Body of pancreas (tissue), 4 donors: ENCODE data around the gene ATRIP.

Experiments
- CTCF ChIP-seq, 7 experiments: fragments of 450-650 bp in 4 of 7; fragments of 200-600 bp in 3 of 7; sonication (generic) in 3 of 7; IDR thresholded peaks; one replicate each; pipeline ENCODE4 v1.5.1; 2016 to 2019; ENCODE audit warnings: antibody characterized with exemption in 7 of 7
- POLR2A ChIP-seq, 3 donors: fragments of 450-650 bp; IDR thresholded peaks; one replicate each; pipeline ENCODE4 v1.6.1; 2016; ENCODE audit warnings: antibody characterized with exemption in 3 of 3, mild to moderate bottlenecking in 2 of 3

- TF ChIP-seq CTCF (IDR thresholded peaks at IDR 0.05), result no peak
- no peak for TF ChIP-seq POLR2A (IDR thresholded peaks at IDR 0.05)
Observed at GRCh38 chr3:48478626-48479555, 32.4 kb downstream of the ATRIP start.
